HEK293 (cell line): ENCODE results near the gene RAN.

Experiments used
- CTCF ChIA-PET: fragments of 350-600 bp; formaldehyde crosslinking; extraction: SDS; loops from one replicate; lab custom pipeline; 2021; ENCODE audit warnings: antibody characterized with exemption; lab: Yijun Ruan, JAX
- POLR2A ChIA-PET: fragments of 300-600 bp; formaldehyde crosslinking; extraction: SDS; loops from one replicate; lab custom pipeline; 2020; ENCODE audit warnings: antibody characterized with exemption, inconsistent platforms; lab: Yijun Ruan, JAX
- H3K27ac ChIP-seq: fragments of 200-500 bp; sonication (Bioruptor generic); 2 replicates; pipeline ENCODE4 v1.5.1; 2014; ENCODE audit warnings: low read depth, low read length, control low read depth, inconsistent platforms; ENCODE audit errors: extremely low read depth
- H3K36me3 ChIP-seq, 2 experiments: fragments of 200-500 bp in 1 of 2; sonication (Bioruptor generic) in 1 of 2; 1 replicate in 1 of 2; 2 replicates in 1 of 2; pipeline ENCODE4 v1.5.1; 2014 to 2017; ENCODE audit warnings: inconsistent platforms in 2 of 2, low read length in 2 of 2; ENCODE audit not compliant: control insufficient read depth in 2 of 2, insufficient read depth in 1 of 2
- H3K4me1 ChIP-seq: fragments of 200-500 bp; sonication (Bioruptor generic); 2 replicates; pipeline ENCODE4 v1.5.1; 2014; ENCODE audit warnings: mild to moderate bottlenecking, low read length, inconsistent platforms; ENCODE audit not compliant: control insufficient read depth, insufficient read depth
- H3K4me3 ChIP-seq: 2 replicates; pipeline ENCODE4 v1.5.1; 2011; ENCODE audit warnings: low read depth, mild to moderate bottlenecking, control low read depth, low read length, moderate library complexity
- H3K9me3 ChIP-seq: fragments of 200-500 bp; sonication (Bioruptor generic); 2 replicates; pipeline ENCODE4 v1.5.1; 2014; ENCODE audit warnings: low read depth, low read length, inconsistent platforms; ENCODE audit not compliant: control insufficient read depth, insufficient read depth
- SP2 ChIP-seq: fragments of 450-650 bp; formaldehyde crosslinking; IDR thresholded peaks from 2 replicates; pipeline ENCODE4 v1.5.1; 2016; ENCODE audit warnings: missing biosample characterization, missing genetic modification characterization
- SP3 ChIP-seq: fragments of 450-650 bp; formaldehyde crosslinking; IDR thresholded peaks from 2 replicates; pipeline ENCODE4 v1.5.1; 2016; ENCODE audit warnings: missing biosample characterization, missing genetic modification characterization
- SP7 ChIP-seq: fragments of 450-650 bp; formaldehyde crosslinking; IDR thresholded peaks from 2 replicates; pipeline ENCODE4 v1.5.1; 2016; ENCODE audit warnings: missing biosample characterization, missing genetic modification characterization
- YY1 ChIP-seq: fragments of 450-650 bp; formaldehyde crosslinking; IDR thresholded peaks from 2 replicates; pipeline ENCODE4 v1.5.1; 2018; ENCODE audit warnings: missing biosample characterization, missing genetic modification characterization
- ZBTB26 ChIP-seq: fragments of 450-650 bp; formaldehyde crosslinking; optimal IDR thresholded peaks from 2 replicates; pipeline ENCODE3; 2016; ENCODE audit warnings: missing biosample characterization, mild to moderate bottlenecking, missing genetic modification characterization
- ZNF19 ChIP-seq: fragments of 450-650 bp; formaldehyde crosslinking; IDR thresholded peaks from 2 replicates; pipeline ENCODE4; 2016; ENCODE audit warnings: missing biosample characterization, missing genetic modification characterization, low read depth
- ZNF202 ChIP-seq: fragments of 450-650 bp; formaldehyde crosslinking; IDR thresholded peaks from 2 replicates; pipeline ENCODE4 v1.5.1; 2016; ENCODE audit warnings: missing biosample characterization, missing genetic modification characterization, borderline replicate concordance
- ZNF266 ChIP-seq: fragments of 450-650 bp; formaldehyde crosslinking; IDR thresholded peaks from 2 replicates; pipeline ENCODE4 v1.5.1; 2016; ENCODE audit warnings: missing biosample characterization, missing genetic modification characterization, low read depth
- ZNF600 ChIP-seq: fragments of 450-650 bp; formaldehyde crosslinking; IDR thresholded peaks from 2 replicates; pipeline ENCODE4 v1.5.1; 2016; ENCODE audit warnings: missing biosample characterization, missing genetic modification characterization
- ZXDB ChIP-seq: fragments of 450-650 bp; formaldehyde crosslinking; IDR thresholded peaks from 2 replicates; pipeline ENCODE4 v1.5.1; 2016; ENCODE audit warnings: missing biosample characterization, missing genetic modification characterization
- TF ChIP-seq, protein P1 (sequence below): fragments of 450-650 bp; formaldehyde crosslinking; conservative IDR thresholded peaks from 2 replicates; pipeline ENCODE4 v1.5.1; 2016; ENCODE audit warnings: low read depth, missing biosample characterization, missing genetic modification characterization

Gene RAN

DNA sequence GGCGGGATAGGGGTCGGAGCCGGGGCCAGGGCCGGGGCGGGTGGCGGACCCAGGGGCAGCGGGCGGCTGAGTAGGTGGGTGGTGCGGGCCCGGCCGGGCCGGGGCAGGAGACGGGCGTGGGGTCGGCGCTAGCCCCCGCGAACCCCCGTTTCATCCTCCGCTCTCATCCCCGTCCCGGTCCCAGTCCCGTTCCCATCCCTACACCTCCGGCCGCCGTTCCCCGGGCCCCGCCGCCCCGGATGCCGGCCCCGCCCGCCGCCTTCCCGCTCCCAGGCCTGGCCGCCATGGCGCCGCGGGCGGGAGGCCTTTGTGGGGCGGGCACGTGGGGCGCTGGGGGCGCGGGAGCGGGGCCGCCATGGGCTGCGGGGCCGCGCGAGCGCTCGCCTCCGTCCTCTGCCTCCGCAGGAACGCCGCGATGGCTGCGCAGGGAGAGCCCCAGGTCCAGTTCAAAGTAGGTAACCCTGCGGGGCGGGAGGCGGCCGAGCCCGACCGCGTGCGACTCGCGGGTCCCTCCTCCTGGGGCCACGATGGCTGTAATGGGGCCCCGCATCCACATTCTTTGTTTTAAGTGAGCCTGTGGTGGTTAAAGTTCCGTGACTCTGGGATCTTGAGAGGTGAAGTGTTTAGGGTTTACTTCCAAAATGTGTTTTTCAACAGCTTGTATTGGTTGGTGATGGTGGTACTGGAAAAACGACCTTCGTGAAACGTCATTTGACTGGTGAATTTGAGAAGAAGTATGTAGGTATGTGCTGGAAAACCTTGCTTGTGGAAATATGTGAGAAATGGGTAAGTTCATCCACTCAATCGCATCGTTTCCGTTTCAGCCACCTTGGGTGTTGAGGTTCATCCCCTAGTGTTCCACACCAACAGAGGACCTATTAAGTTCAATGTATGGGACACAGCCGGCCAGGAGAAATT, 572 bp downstream of the RAN start:
- POLR2A ChIA-PET: no interaction called here
- peak overlapping the region; percentile 87 for H3K27ac ChIP-seq
- CTCF ChIA-PET: no interaction called here
- H3K36me3 ChIP-seq: peaks cover 27 to 50% of the 10 kb centered on the region in 2 experiments
- 0 out of 2 replicates have a peak, but pooled peaks have one; percentile 9 for TF ChIP-seq SP2
- TF ChIP-seq, protein P1, sequence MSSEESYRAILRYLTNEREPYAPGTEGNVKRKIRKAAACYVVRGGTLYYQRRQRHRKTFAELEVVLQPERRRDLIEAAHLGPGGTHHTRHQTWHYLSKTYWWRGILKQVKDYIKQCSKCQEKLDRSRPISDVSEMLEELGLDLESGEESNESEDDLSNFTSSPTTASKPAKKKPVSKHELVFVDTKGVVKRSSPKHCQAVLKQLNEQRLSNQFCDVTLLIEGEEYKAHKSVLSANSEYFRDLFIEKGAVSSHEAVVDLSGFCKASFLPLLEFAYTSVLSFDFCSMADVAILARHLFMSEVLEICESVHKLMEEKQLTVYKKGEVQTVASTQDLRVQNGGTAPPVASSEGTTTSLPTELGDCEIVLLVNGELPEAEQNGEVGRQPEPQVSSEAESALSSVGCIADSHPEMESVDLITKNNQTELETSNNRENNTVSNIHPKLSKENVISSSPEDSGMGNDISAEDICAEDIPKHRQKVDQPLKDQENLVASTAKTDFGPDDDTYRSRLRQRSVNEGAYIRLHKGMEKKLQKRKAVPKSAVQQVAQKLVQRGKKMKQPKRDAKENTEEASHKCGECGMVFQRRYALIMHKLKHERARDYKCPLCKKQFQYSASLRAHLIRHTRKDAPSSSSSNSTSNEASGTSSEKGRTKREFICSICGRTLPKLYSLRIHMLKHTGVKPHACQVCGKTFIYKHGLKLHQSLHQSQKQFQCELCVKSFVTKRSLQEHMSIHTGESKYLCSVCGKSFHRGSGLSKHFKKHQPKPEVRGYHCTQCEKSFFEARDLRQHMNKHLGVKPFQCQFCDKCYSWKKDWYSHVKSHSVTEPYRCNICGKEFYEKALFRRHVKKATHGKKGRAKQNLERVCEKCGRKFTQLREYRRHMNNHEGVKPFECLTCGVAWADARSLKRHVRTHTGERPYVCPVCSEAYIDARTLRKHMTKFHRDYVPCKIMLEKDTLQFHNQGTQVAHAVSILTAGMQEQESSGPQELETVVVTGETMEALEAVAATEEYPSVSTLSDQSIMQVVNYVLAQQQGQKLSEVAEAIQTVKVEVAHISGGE (tag by site-specific recombination): 0 out of 2 replicates have a peak, but pooled peaks have one; percentile 5
- TF ChIP-seq ZNF266 (tag by site-specific recombination): no peak
- TF ChIP-seq ZBTB26 (tag by site-specific recombination): peak; percentile 77
- peak; percentile 49; the same call in 1 of the 2 replicates for TF ChIP-seq YY1 (tag by site-specific recombination)
- TF ChIP-seq SP3 (tag by site-specific recombination): no peak
- TF ChIP-seq SP7: 0 out of 2 replicates have a peak, but pooled peaks have one; percentile 27
- no peak for TF ChIP-seq ZNF19 (tag by site-specific recombination)
- TF ChIP-seq ZXDB (tag by site-specific recombination): 0 out of 2 replicates have a peak, but pooled peaks have one; percentile 17
- H3K9me3 ChIP-seq: no peaks in the 10 kb centered on the region
- H3K4me3 ChIP-seq: peak overlapping the region; percentile 82
- H3K4me1 ChIP-seq: peaks cover 5% of the 10 kb centered on the region; the same call in 1 of the 2 replicates

DNA sequence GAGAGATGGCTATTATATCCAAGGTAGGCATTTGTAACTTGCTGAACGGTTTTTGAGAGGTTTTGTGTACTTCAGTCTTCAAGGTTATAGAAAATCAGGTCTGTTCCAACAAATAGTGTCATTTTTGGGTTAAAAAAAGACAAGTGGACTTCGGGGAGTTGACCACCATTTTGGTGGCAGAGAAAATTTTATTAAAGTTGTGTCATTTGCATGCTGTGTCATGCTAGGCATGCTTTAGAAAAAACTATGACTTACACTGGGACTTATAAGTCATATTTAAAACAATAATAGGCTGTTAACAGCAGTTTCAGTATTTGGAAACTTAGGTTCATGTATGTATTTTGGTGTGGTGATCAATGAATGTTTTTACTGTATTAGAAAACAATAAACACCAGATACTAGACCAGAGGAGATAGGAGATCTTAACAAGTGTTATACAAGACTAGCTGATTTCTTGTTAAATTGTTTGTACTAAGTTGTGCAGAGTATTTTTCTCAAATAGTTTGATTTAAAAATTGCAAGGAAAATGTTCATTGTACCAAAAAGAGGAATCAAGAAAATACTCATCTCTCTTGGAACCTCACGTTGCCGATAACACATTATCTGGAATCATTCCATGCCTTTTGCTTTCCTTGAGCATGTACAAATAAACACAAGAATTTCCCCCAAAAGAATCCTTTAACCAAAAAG, 1.4 kb downstream of the RAN start:
- peaks cover 5% of the 10 kb centered on the region; the same call in 1 of the 2 replicates for H3K4me1 ChIP-seq
- no peak for TF ChIP-seq ZNF266 (tag by site-specific recombination)
- TF ChIP-seq, all 188 proteins: peak for 0
- no peaks in the 10 kb centered on the region for H3K9me3 ChIP-seq
- H3K4me3 ChIP-seq: peak overlapping the region; percentile 82
- POLR2A ChIA-PET: no interaction called here
- H3K36me3 ChIP-seq: peaks cover 27 to 51% of the 10 kb centered on the region in 2 experiments
- CTCF ChIA-PET: no interaction called here
- peak overlapping the region; percentile 87; the same call in 1 of the 2 replicates for H3K27ac ChIP-seq

DNA sequence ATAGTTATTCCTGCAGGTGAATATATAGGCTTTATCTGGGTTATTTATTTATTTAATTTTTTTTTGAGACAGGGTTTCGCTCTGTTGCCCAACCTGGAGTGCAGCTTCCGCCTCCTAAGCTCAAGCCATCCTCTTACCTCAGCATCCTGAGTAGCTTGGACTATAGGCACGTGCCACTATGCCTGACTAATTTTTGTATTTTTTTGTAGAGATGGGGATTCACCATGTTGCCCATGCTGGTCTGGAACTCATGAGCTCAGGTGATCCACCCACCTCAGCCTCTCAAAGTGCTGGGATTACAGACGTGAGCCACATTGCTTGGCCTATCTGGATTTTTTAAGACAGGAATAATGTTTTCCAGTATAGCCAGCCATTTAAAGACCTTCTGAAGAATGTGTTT, 2.0 kb downstream of the RAN start:
- TF ChIP-seq ZNF202 (tag by site-specific recombination) (no peak), ZNF600 (0 out of 2 replicates have a peak, but pooled peaks have one; percentile 31)
- H3K4me1 ChIP-seq: peaks cover 5% of the 10 kb centered on the region; the same call in 1 of the 2 replicates
- POLR2A ChIA-PET: no interaction called here
- no peak overlapping the region for H3K27ac ChIP-seq
- H3K4me3 ChIP-seq: no peak overlapping the region; the same call in 1 of the 2 replicates
- CTCF ChIA-PET: no interaction called here
- H3K36me3 ChIP-seq: peaks cover 27 to 51% of the 10 kb centered on the region in 2 experiments
- H3K9me3 ChIP-seq: no peaks in the 10 kb centered on the region
